Smooth muscle cell (in vitro differentiated cells): ENCODE data around the gene ANO1. TPM values are rescaled to one million over a fixed set of nuclear protein-coding genes. Genes with fewer than 3 reads are reported as not detected.

Experiments used
- DNase-seq: peaks from one replicate; lab custom pipeline; 2025; ENCODE audit not compliant: unreplicated experiment; lab: John Stamatoyannopoulos, UW
- H2AFZ ChIP-seq: fragments of 200-600 bp; sonication (generic); 2 replicates; pipeline ENCODE4 v1.6.0; 2016; ENCODE audit warnings: antibody characterized with exemption, low read depth, mild to moderate bottlenecking
- H3F3A ChIP-seq: fragments of 200-600 bp; sonication (generic); 2 replicates; pipeline ENCODE4 v1.6.0; 2017; ENCODE audit warnings: antibody characterized with exemption, low read depth
- H3K27ac ChIP-seq: fragments of 200-600 bp; sonication (generic); 2 replicates; pipeline ENCODE4 v1.5.1; 2016; ENCODE audit warnings: low read depth, mild to moderate bottlenecking
- H3K27me3 ChIP-seq: fragments of 200-600 bp; sonication (generic); 2 replicates; pipeline ENCODE4 v1.6.1; 2016; ENCODE audit warnings: low read depth, mild to moderate bottlenecking
- H3K36me3 ChIP-seq: fragments of 200-600 bp; sonication (generic); 2 replicates; pipeline ENCODE4 v1.5.1; 2016; ENCODE audit warnings: low read depth
- H3K4me1 ChIP-seq: fragments of 200-600 bp; sonication (generic); 2 replicates; pipeline ENCODE4 v1.5.1; 2016; ENCODE audit warnings: low read depth
- H3K4me2 ChIP-seq: fragments of 200-600 bp; sonication (generic); 2 replicates; pipeline ENCODE4 v1.6.0; 2016; ENCODE audit warnings: mild to moderate bottlenecking
- H3K4me3 ChIP-seq: fragments of 200-600 bp; sonication (generic); 2 replicates; pipeline ENCODE4 v1.5.1; 2016; ENCODE audit warnings: mild to moderate bottlenecking
- H3K79me2 ChIP-seq: fragments of 200-600 bp; sonication (generic); 2 replicates; pipeline ENCODE4 v1.6.0; 2016; ENCODE audit warnings: low read depth, mild to moderate bottlenecking
- H3K9ac ChIP-seq: fragments of 200-600 bp; sonication (generic); 2 replicates; pipeline ENCODE4 v1.6.0; 2016; ENCODE audit warnings: low read depth
- H3K9me3 ChIP-seq: fragments of 200-600 bp; sonication (generic); replicated peaks from 2 replicates; pipeline ENCODE4 v1.5.1; 2016; ENCODE audit warnings: low read depth
- H4K20me1 ChIP-seq: fragments of 200-600 bp; sonication (generic); 2 replicates; pipeline ENCODE4 v1.6.0; 2016; ENCODE audit warnings: low read depth
- CTCF ChIP-seq: fragments of 200-600 bp; sonication (generic); IDR thresholded peaks from 2 replicates; pipeline ENCODE4 v1.5.1; 2017; ENCODE audit warnings: borderline replicate concordance, mild to moderate bottlenecking, antibody characterized with exemption; ENCODE audit not compliant: insufficient read depth, poor library complexity, severe bottlenecking
- WGBS: methylation state at CpG from one replicate; pipeline ENCODE4 v1.1.7; 2016; ENCODE audit warnings: low lambda C conversion rate; 5-methylcytosine and 5-hydroxymethylcytosine counted together
- polyA plus RNA-seq: library from polyadenylated mRNA; unstranded; fragments of >200 nt; fragmentation: Nextera tagmentation; extraction: Ambion mirVana; gene quantifications from 2 replicates; pipeline ENCODE4 v1.2.1, GENCODE V29; 2016
- total RNA-seq: library from RNA; depleted of rRNA; stranded (reverse); fragments of >200 nt; gene quantifications from 2 replicates; pipeline ENCODE4 v1.2.3, GENCODE V29; 2014

The ANO1 gene
- total and polyA plus RNA-seq, 2 experiments from 2014 or later: 93.4 to 133 TPM

GRCh38 chr11:70226183-70226582 lies 148.1 kb downstream of the ANO1 start:
- Histone ChIP-seq H3K27ac (no peak overlapping the region), H3K27me3 (no peaks in the 10 kb centered on the region), H3K9ac (no peak overlapping the region), H3F3A (no peaks in the 10 kb centered on the region), H4K20me1 (no peaks in the 10 kb centered on the region), H3K79me2 (no peaks in the 10 kb centered on the region), H3K4me2 (no peak overlapping the region), H3K4me1 (no peaks in the 10 kb centered on the region), H2AFZ (no peak overlapping the region), H3K4me3 (no peak overlapping the region), H3K9me3 (no peaks in the 10 kb centered on the region), H3K36me3 (no peaks in the 10 kb centered on the region)
- TF ChIP-seq CTCF: no peak
- DNase-seq: no peak
- WGBS: 66% methylated on average over 3 of the region's 3 CpGs

- no peak for TF ChIP-seq CTCF
- Histone ChIP-seq H3K27ac (no peak overlapping the region), H3K4me1 (no peaks in the 10 kb centered on the region), H3K9ac (no peak overlapping the region), H3K79me2 (no peaks in the 10 kb centered on the region), H3K36me3 (no peaks in the 10 kb centered on the region), H3K4me3 (no peak overlapping the region), H4K20me1 (no peaks in the 10 kb centered on the region), H3K4me2 (no peak overlapping the region), H3K9me3 (no peaks in the 10 kb centered on the region), H3F3A (no peaks in the 10 kb centered on the region), H3K27me3 (no peaks in the 10 kb centered on the region), H2AFZ (no peak overlapping the region)
- no peak for DNase-seq
- WGBS: 62% methylated on average over 9 of the region's 9 CpGs
Measured at GRCh38 chr11:70226967-70227366, 148.8 kb downstream of the ANO1 start.

- H3K4me1 ChIP-seq: no peaks in the 10 kb centered on the region
- no peak overlapping the region for H3K4me2 ChIP-seq
- H3K27ac ChIP-seq: no peak overlapping the region
- H3K9ac ChIP-seq: no peak overlapping the region
- DNase-seq: no peak
- no peaks in the 10 kb centered on the region for H3K9me3 ChIP-seq
- 87% methylated on average over 10 of the region's 10 CpGs for WGBS
- no peaks in the 10 kb centered on the region for H3F3A ChIP-seq
- no peak overlapping the region for H3K4me3 ChIP-seq
- no peaks in the 10 kb centered on the region for H4K20me1 ChIP-seq
- no peak overlapping the region for H2AFZ ChIP-seq
- no peaks in the 10 kb centered on the region for H3K36me3 ChIP-seq
- no peaks in the 10 kb centered on the region for H3K27me3 ChIP-seq
- H3K79me2 ChIP-seq: no peaks in the 10 kb centered on the region
- no peak for TF ChIP-seq CTCF
Measured at GRCh38 chr11:70229737-70230136, 151.6 kb downstream of the ANO1 start.

- H3K27ac ChIP-seq: no peak overlapping the region
Measured at GRCh38 chr11:70230151-70230839, 152.2 kb downstream of the ANO1 start.

More at GRCh38 chr11:70230151-70230839, 152.2 kb downstream of the ANO1 start:
- Histone ChIP-seq H3F3A (no peaks in the 10 kb centered on the region), H3K36me3 (no peaks in the 10 kb centered on the region), H3K79me2 (no peaks in the 10 kb centered on the region), H3K4me2 (no peak overlapping the region), H3K27me3 (no peaks in the 10 kb centered on the region), H3K9ac (no peak overlapping the region), H3K9me3 (no peaks in the 10 kb centered on the region), H3K4me1 (no peaks in the 10 kb centered on the region), H3K4me3 (no peak overlapping the region), H4K20me1 (no peaks in the 10 kb centered on the region), H2AFZ (no peak overlapping the region)
- no peak for TF ChIP-seq CTCF
- WGBS: 82% methylated on average over 8 of the region's 8 CpGs
- DNase-seq: no peak
